ENCODE data around the gene SLC9A1.
"Not testable (repeated sequence)": the region's sequence is repeated elsewhere in the genome, so short reads cannot be mapped to it uniquely, and the experiment has no call there.

- TF ChIP-seq USF2 (IDR thresholded peaks at IDR 0.05; ENCODE audit: low read length); POLR2A (IDR thresholded peaks at IDR 0.05; ENCODE audit: control extremely low read depth in 1 of 2, low read depth in 2 of 2, low read length in 2 of 2); POLR2AphosphoS5 (IDR thresholded peaks at IDR 0.05; ENCODE audit: low read depth, low read length): not testable (repeated sequence)
Measured at GRCh38 chr1:27172992-27173391, 18.1 kb upstream of the SLC9A1 start.

Data from H1 (cell line).